GM12875 (cell line): Measurements from ENCODE around the gene GLYR1.

Experiments used
- H3K4me3 ChIP-seq: one replicate; pipeline ENCODE4 v1.5.1; 2011; ENCODE audit warnings: low read depth, low read length, control low read depth
- CTCF ChIP-seq: IDR thresholded peaks from 2 replicates; pipeline ENCODE4 v1.5.1; 2011; ENCODE audit warnings: low read depth, mild to moderate bottlenecking, control low read depth, inconsistent platforms, low read length, moderate library complexity, borderline replicate concordance; ENCODE audit not compliant: insufficient read depth

Gene GLYR1

GRCh38 chr16:4780235-4780634, 66.9 kb downstream of the GLYR1 start:
- no peak overlapping the region for H3K4me3 ChIP-seq
- TF ChIP-seq CTCF, result no peak

GRCh38 chr16:4778050-4778392, 69.1 kb downstream of the GLYR1 start:
- TF ChIP-seq CTCF, result no peak
- H3K4me3 ChIP-seq, result no peak overlapping the region

GRCh38 chr16:4777339-4778049, 69.6 kb downstream of the GLYR1 start:
- no peak overlapping the region for H3K4me3 ChIP-seq
- no peak for TF ChIP-seq CTCF

GRCh38 chr16:4776141-4776705, 70.9 kb downstream of the GLYR1 start:
- TF ChIP-seq CTCF, result no peak
- no peak overlapping the region for H3K4me3 ChIP-seq

- H3K4me3 ChIP-seq, result no peak overlapping the region
- TF ChIP-seq CTCF, result no peak
Observed at GRCh38 chr16:4775005-4775404, 72.1 kb downstream of the GLYR1 start.

- TF ChIP-seq CTCF, result no peak
- no peak overlapping the region for H3K4me3 ChIP-seq
Observed at GRCh38 chr16:4772351-4772750, 74.7 kb downstream of the GLYR1 start.

- no peak for TF ChIP-seq CTCF
- H3K4me3 ChIP-seq, result no peak overlapping the region
Observed at GRCh38 chr16:4771646-4772045, 75.4 kb downstream of the GLYR1 start.
